Sigmoid colon (tissue), 4 donors: ENCODE data around the gene ST13.

Source experiments
- CTCF ChIP-seq, 4 experiments: fragments of 450-650 bp in 3 of 4; fragments of 200-600 bp in 1 of 4; IDR thresholded peaks; one replicate each; pipeline ENCODE4 v1.5.1; 2016 to 2019; ENCODE audit warnings: antibody characterized with exemption in 4 of 4, mild to moderate bottlenecking in 3 of 4, moderate library complexity in 2 of 4
- EP300 ChIP-seq, 4 donors: sonication (generic); formaldehyde crosslinking; IDR thresholded peaks; one replicate each; pipeline ENCODE4 v1.6.1; 2017; ENCODE audit warnings: antibody characterized with exemption in 4 of 4
- POLR2A ChIP-seq, 2 donors: fragments of 450-650 bp; IDR thresholded peaks; one replicate each; pipeline ENCODE4 v1.6.1; 2016; ENCODE audit warnings: antibody characterized with exemption in 2 of 2, mild to moderate bottlenecking in 2 of 2, moderate library complexity in 2 of 2
- POLR2AphosphoS5 ChIP-seq, 4 donors: sonication (generic); formaldehyde crosslinking; IDR thresholded peaks; one replicate each; pipeline ENCODE4 v1.6.1; 2017; ENCODE audit warnings: antibody characterized with exemption in 4 of 4

GRCh38 chr22:40799008-40799407 lies 57.4 kb downstream of the ST13 start:
- TF ChIP-seq EP300 (IDR thresholded peaks at IDR 0.05) (no peak), POLR2A (IDR thresholded peaks at IDR 0.05) (no peak), CTCF (IDR thresholded peaks at IDR 0.05) (no peak), POLR2AphosphoS5 (IDR thresholded peaks at IDR 0.05) (no peak)
